K562 (cell line): ENCODE data around the gene DTNBP1. TPM values are rescaled to one million over a fixed set of nuclear protein-coding genes. Genes with fewer than 3 reads are reported as not detected.

Source experiments
- ATAC-seq: fragments of 200-7000 bp; cut with Tn5 transposase; 3 replicates; pipeline ENCODE4 v1.9.1; 2020; ENCODE audit warnings: moderate library complexity
- BruUV-seq: library from RNA; stranded (reverse); fragments of 400-500 nt; replicated peaks from 2 replicates; lab custom pipeline; 2021; lab: Mats Ljungman, UMichigan
- CTCF ChIA-PET: fragments of 300-600 bp; formaldehyde crosslinking; extraction: SDS; loops from one replicate; lab custom pipeline; 2021; ENCODE audit warnings: low intra/inter-chr PET ratio; lab: Yijun Ruan, JAX
- POLR2A ChIA-PET: fragments of 300-600, 350-650 bp; sonication (Branson Sonifier 250); formaldehyde crosslinking; extraction: SDS; loops from one replicate; lab custom pipeline; 2021; ENCODE audit warnings: antibody characterized with exemption, inconsistent platforms; lab: Yijun Ruan, JAX
- DNase-seq, 4 experiments: peaks; one replicate each; pipeline versions ENCODE4 v3.0.0 to v3.0.0-alpha.2; 2011 to 2018; ENCODE audit warnings: low spot score in 3 of 4, mixed read lengths in 3 of 4; ENCODE audit errors: extremely low read depth in 1 of 4
- FAIRE-seq: peaks from 2 replicates; lab custom pipeline; 2011; peaks lifted over from hg19 to GRCh38; lab: Jason Lieb, UNC
- H2AFZ ChIP-seq: 2 replicates; pipeline ENCODE4 v1.6.0; 2011; ENCODE audit warnings: low read depth, low read length, control low read depth, inconsistent platforms
- H3K27ac ChIP-seq: fragments of 200-600 bp; 3 replicates; pipeline ENCODE4 v1.8.0; 2011; ENCODE audit warnings: low read depth, mild to moderate bottlenecking, control low read depth, inconsistent platforms, low read length, moderate library complexity, mixed read lengths; ENCODE audit errors: extremely low read depth
- H3K27me3 ChIP-seq, 2 experiments: fragments of 300-600 bp in 1 of 2; 2 replicates in 1 of 2; 3 replicates in 1 of 2; pipeline versions ENCODE4 v1.6.0 to v1.8.0; 2011; ENCODE audit warnings: inconsistent platforms in 2 of 2, low read length in 2 of 2, mild to moderate bottlenecking in 1 of 2, mixed read lengths in 1 of 2, moderate library complexity in 1 of 2; ENCODE audit not compliant: control insufficient read depth in 2 of 2, insufficient read depth in 2 of 2
- H3K36me3 ChIP-seq: fragments of 300-600 bp; 3 replicates; pipeline ENCODE4 v1.8.0; 2011; ENCODE audit warnings: mild to moderate bottlenecking, low read length, inconsistent platforms; ENCODE audit not compliant: control insufficient read depth, insufficient read depth
- H3K4me1 ChIP-seq, 2 experiments: fragments of 200-600 bp in 1 of 2; replicated peaks in 1 of 2; 2 replicates in 1 of 2; 3 replicates in 1 of 2; pipeline versions ENCODE4 v1.5.1 to v1.8.0; 2011; ENCODE audit warnings: inconsistent platforms in 2 of 2, low read length in 2 of 2, mild to moderate bottlenecking in 1 of 2, mixed read lengths in 1 of 2, moderate library complexity in 1 of 2; ENCODE audit not compliant: control insufficient read depth in 2 of 2, insufficient read depth in 2 of 2
- H3K4me2 ChIP-seq: 2 replicates; pipeline ENCODE4 v1.6.1; 2011; ENCODE audit warnings: low read length, control low read depth, inconsistent platforms, mixed read lengths; ENCODE audit not compliant: insufficient read depth
- H3K4me3 ChIP-seq: fragments of 200-600 bp; sonication (generic), shearing (Covaris generic); 2 replicates; pipeline ENCODE4 v1.5.1; 2016; ENCODE audit warnings: control low read depth, inconsistent platforms
- H3K79me2 ChIP-seq: fragments of 200-600 bp; 3 replicates; pipeline ENCODE4 v1.8.0; 2011; ENCODE audit warnings: low read length, inconsistent platforms; ENCODE audit not compliant: control insufficient read depth, insufficient read depth
- H3K9ac ChIP-seq, 2 experiments: 2 replicates each; pipeline versions ENCODE4 v1.6.0 to v1.6.1; 2011; ENCODE audit warnings: low read depth in 2 of 2, low read length in 2 of 2, control low read depth in 1 of 2, inconsistent platforms in 1 of 2, mild to moderate bottlenecking in 1 of 2, mixed read lengths in 1 of 2; ENCODE audit not compliant: insufficient read depth in 1 of 2
- H3K9me1 ChIP-seq: one replicate; pipeline ENCODE4 v1.6.0; 2011; ENCODE audit warnings: inconsistent platforms, mild to moderate bottlenecking, low read length, moderate library complexity; ENCODE audit not compliant: control insufficient read depth, insufficient read depth
- H3K9me3 ChIP-seq: replicated peaks from 2 replicates; pipeline ENCODE4 v1.5.1; 2011; ENCODE audit warnings: low read depth, low read length, inconsistent platforms; ENCODE audit not compliant: control insufficient read depth, insufficient read depth
- H4K20me1 ChIP-seq: replicated peaks from 2 replicates; pipeline ENCODE4 v1.6.1; 2011; ENCODE audit warnings: low read length, inconsistent platforms, mixed read lengths; ENCODE audit not compliant: control insufficient read depth, insufficient read depth
- MBD1 ChIP-seq: fragments of 250-450 bp; sonication (Bioruptor Pico); IDR thresholded peaks from 2 replicates; pipeline ENCODE4 v1.8.0; 2022; ENCODE audit warnings: inconsistent platforms
- MYC ChIP-seq, 2 experiments: fragments of 250-450 bp in 1 of 2; sonication (Bioruptor Pico) in 1 of 2; IDR thresholded peaks; 2 replicates each; pipeline versions ENCODE4 v1.5.1 to v1.6.1; 2012 to 2021; ENCODE audit warnings: low read depth in 2 of 2, borderline replicate concordance in 1 of 2, improper control_type of control experiment in 1 of 2, low read length in 1 of 2, mild to moderate bottlenecking in 1 of 2, moderate library complexity in 1 of 2
- SP2 ChIP-seq: IDR thresholded peaks from 2 replicates; pipeline ENCODE4 v1.6.1; 2011; ENCODE audit warnings: mild to moderate bottlenecking, low read depth, low read length, moderate library complexity; ENCODE audit not compliant: poor library complexity, severe bottlenecking; ENCODE audit errors: extremely low read depth
- TRIM24 ChIP-seq, 2 experiments: fragments of 450-650 bp; IDR thresholded peaks; 2 replicates each; pipeline ENCODE4 v1.6.1; 2016
- TRIM28 ChIP-seq: fragments of 450-650 bp; IDR thresholded peaks from 2 replicates; pipeline ENCODE4 v1.6.1; 2017
- ZBTB11 ChIP-seq, 3 experiments: fragments of 200-800 bp in 1 of 3; fragments of 250-450 bp in 1 of 3; fragments of 450-650 bp in 1 of 3; sonication (Bioruptor Pico) in 1 of 3; sonication (Bioruptor generic) in 1 of 3; formaldehyde crosslinking in 1 of 3; IDR thresholded peaks; 2 replicates each; pipeline versions ENCODE4 v1.6.1 to v1.8.0; 2016 to 2022; ENCODE audit warnings: mild to moderate bottlenecking in 2 of 3, missing genetic modification characterization in 2 of 3, missing compliant biosample characterization in 1 of 3, moderate library complexity in 1 of 3
- ZNF197 ChIP-seq: fragments of 200-800 bp; sonication (Bioruptor generic); IDR thresholded peaks from 2 replicates; pipeline ENCODE4 v1.6.1; 2016; ENCODE audit warnings: low read depth, missing genetic modification characterization, missing compliant biosample characterization
- ZNF316 ChIP-seq: fragments of 450-650 bp; IDR thresholded peaks from 2 replicates; pipeline ENCODE4 v1.6.1; 2016
- WGBS: fragments of 100-300 bp; shearing (Covaris generic); methylation state at CpG from one replicate; pipeline ENCODE4 v1.1.6; 2016; ENCODE audit warnings: low coverage, mixed read lengths; ENCODE audit not compliant: insufficient coverage; ENCODE audit errors: missing lambda C conversion rate; 5-methylcytosine and 5-hydroxymethylcytosine counted together
- in situ Hi-C: fragments of 300-500 bp; cut with MboI; formaldehyde crosslinking; loops from 4 replicates; pipeline ENCODE4 v1.15.0; 2018; ENCODE audit warnings: inconsistent platforms, mixed read lengths
- intact Hi-C: fragments of 100-400 bp; cut with micrococcal nuclease; formaldehyde crosslinking; loops from 2 replicates; pipeline ENCODE4 v1.14.2; 2022
- polyA plus RNA-seq, 8 experiments: library from polyadenylated mRNA; depleted of rRNA in 4 of 8; stranded (reverse) in 5 of 8; unstranded in 3 of 8; fragments of >200 nt; fragmentation: Nextera tagmentation in 2 of 8; fragmentation: Illumina TruSeq in 1 of 8; extraction: Ambion mirVana in 2 of 8; extraction: Trizol in 1 of 8; gene quantifications; 2 replicates each; pipeline versions ENCODE4 v1.2.1 to v1.2.3, GENCODE V29; 2011 to 2014; ENCODE audit warnings: inconsistent platforms in 1 of 8, missing spikeins in 1 of 8
- total RNA-seq, 7 experiments: library from RNA; depleted of rRNA in 6 of 7; stranded (reverse); fragments of >200 nt in 6 of 7; fragmentation: Illumina TruSeq in 2 of 7; extraction: Trizol in 2 of 7; gene quantifications; 2 replicates each; pipeline versions ENCODE4 v1.2.1 to v1.2.3, GENCODE V29; 2011 to 2021; ENCODE audit warnings: low replicate concordance in 1 of 7

DTNBP1 gene
- total and polyA plus RNA-seq, 9 of the 15 experiments (the other 6 are each of a cell fraction or from before 2014, with no cell fraction given) = 16.7 to 54.5 (median 21.4) TPM

GRCh38 chr6:15570171-15570570 lies 92.7 kb downstream of the DTNBP1 start:
- H3K9me3 ChIP-seq = peaks cover 4% of the 10 kb centered on the region; the same call in 1 of the 2 replicates
- no peak overlapping the region for H3K4me3 ChIP-seq
- 76% methylated on average over 2 of the region's 2 CpGs for WGBS
- no peak for FAIRE-seq
- in situ Hi-C loops = no loop called here
- no peak for ATAC-seq
- no peaks in the 10 kb centered on the region for H3K9me1 ChIP-seq
- peaks cover 6% of the 10 kb centered on the region; the same call in 1 of the 3 replicates for H3K36me3 ChIP-seq
- BruUV-seq = no TSS peak
- H2AFZ ChIP-seq = no peak overlapping the region
- intact Hi-C loops = no loop called here
- H3K27ac ChIP-seq = peak overlapping the region; percentile 92
- CTCF ChIA-PET = no interaction called here
- H3K27me3 ChIP-seq = no peaks in the 10 kb centered on the region
- H3K4me1 ChIP-seq = peaks cover 6 to 36% of the 10 kb centered on the region in 2 experiments; a peak in 4 of 5 replicates
- H4K20me1 ChIP-seq = no peaks in the 10 kb centered on the region
- POLR2A ChIA-PET = interaction anchor here (0.6 to 1.4 kb wide), 5 partner anchors 9 to 1647 kb away, joined by 3 to 5 read pairs (median 3); no protein-coding TSS in a partner anchor
- peak overlapping the region; percentile 67; the same call in 1 of the 2 replicates for H3K4me2 ChIP-seq
- TF ChIP-seq TRIM24 (IDR thresholded peaks at IDR 0.05) (peak in 1 of 2 experiments; percentile 58; a peak in 1 of 4 replicates), ZBTB11 (CRISPR knock-in tag; IDR thresholded peaks at IDR 0.05) (0 out of 6 replicates have a peak, but pooled peaks of 1 of the 3 experiments have one; percentile 24), ZNF316 (peak; percentile 60), ZNF197 (CRISPR knock-in tag) (no peak), TRIM28 (peak; percentile 59; the same call in 1 of the 2 replicates), MBD1 (CRISPR knock-in tag) (peak; percentile 43; the same call in 1 of the 2 replicates), SP2 (no peak), MYC (IDR thresholded peaks at IDR 0.05; ENCODE audit: low read depth, low read length) (no peak), MYC (CRISPR knock-in tag; IDR thresholded peaks at IDR 0.05; ENCODE audit: borderline replicate concordance, low read depth) (no peak)
- peaks cover 15% of the 10 kb centered on the region for H3K79me2 ChIP-seq
- peak overlapping the region in 1 of 2 experiments; percentile 69; a peak in 2 of 4 replicates for H3K9ac ChIP-seq
- DNase-seq = no peak
